WERI-Rb-1 (cell line): Measurements from ENCODE around the gene BICRAL.

Experiments used
- DNase-seq: peaks from one replicate; pipeline ENCODE4 v3.0.0-alpha.2; 2020
- H3K27ac ChIP-seq: fragments of 250-450 bp; sonication (Bioruptor Pico); 2 replicates; pipeline ENCODE4 v1.5.1; 2020; ENCODE audit warnings: mild to moderate bottlenecking, moderate library complexity
- H3K27me3 ChIP-seq: fragments of 250-450 bp; sonication (Bioruptor Pico); 2 replicates; pipeline ENCODE4 v1.5.1; 2021; ENCODE audit warnings: mild to moderate bottlenecking, low read depth, moderate library complexity; ENCODE audit not compliant: insufficient read depth, severe bottlenecking
- H3K36me3 ChIP-seq: fragments of 250-450 bp; sonication (Bioruptor Pico); 2 replicates; pipeline ENCODE4 v1.5.1; 2020; ENCODE audit warnings: mild to moderate bottlenecking, moderate library complexity
- H3K4me3 ChIP-seq: 2 replicates; pipeline ENCODE4 v1.5.1; 2011; ENCODE audit warnings: low read depth, mild to moderate bottlenecking, control low read depth, low read length
- H3K9me3 ChIP-seq: fragments of 250-450 bp; sonication (Bioruptor Pico); 2 replicates; pipeline ENCODE4 v1.5.1; 2021; ENCODE audit warnings: mild to moderate bottlenecking, moderate library complexity; ENCODE audit not compliant: severe bottlenecking
- CTCF ChIP-seq: IDR thresholded peaks from 2 replicates; pipeline ENCODE4 v1.5.1; 2011; ENCODE audit warnings: low read depth, mild to moderate bottlenecking, control low read depth, inconsistent platforms, low read length

Gene BICRAL

GRCh38 chr6:42787063-42787472 is 5.2 kb downstream of the BICRAL start:
- Histone ChIP-seq H3K27me3 (no peaks in the 10 kb centered on the region), H3K36me3 (peaks cover 7% of the 10 kb centered on the region), H3K4me3 (no peak overlapping the region), H3K27ac (no peak overlapping the region), H3K9me3 (no peaks in the 10 kb centered on the region)
- no peak for TF ChIP-seq CTCF
- no peak for DNase-seq

- H3K27me3 ChIP-seq: no peaks in the 10 kb centered on the region
- no peak for TF ChIP-seq CTCF
- no peaks in the 10 kb centered on the region for H3K9me3 ChIP-seq
- H3K36me3 ChIP-seq: peaks cover under 1% of the 10 kb centered on the region; the same call in 1 of the 2 replicates
- DNase-seq: no peak
- H3K4me3 ChIP-seq: no peak overlapping the region
- H3K27ac ChIP-seq: no peak overlapping the region
These were observed 6.8 kb downstream of the BICRAL start for GRCh38 chr6:42788671-42789070.

- Histone ChIP-seq H3K36me3 (no peaks in the 10 kb centered on the region; the same call in 1 of the 2 replicates), H3K27me3 (no peaks in the 10 kb centered on the region), H3K9me3 (no peaks in the 10 kb centered on the region), H3K4me3 (no peak overlapping the region), H3K27ac (no peak overlapping the region)
- peak; percentile 38 for DNase-seq
- TF ChIP-seq CTCF: no peak
These were observed 8.8 kb downstream of the BICRAL start for GRCh38 chr6:42790549-42791181.

GRCh38 chr6:42791706-42792320 is 10.0 kb downstream of the BICRAL start:
- Histone ChIP-seq H3K36me3 (no peaks in the 10 kb centered on the region; the same call in 1 of the 2 replicates), H3K27ac (no peak overlapping the region), H3K4me3 (no peak overlapping the region), H3K9me3 (no peaks in the 10 kb centered on the region), H3K27me3 (no peaks in the 10 kb centered on the region)
- no peak for TF ChIP-seq CTCF
- DNase-seq: no peak

- H3K27ac ChIP-seq: no peak overlapping the region
- H3K4me3 ChIP-seq: no peak overlapping the region
- no peaks in the 10 kb centered on the region for H3K9me3 ChIP-seq
- no peak for TF ChIP-seq CTCF
- H3K27me3 ChIP-seq: no peaks in the 10 kb centered on the region
- no peaks in the 10 kb centered on the region for H3K36me3 ChIP-seq
- no peak for DNase-seq
These were observed 13.8 kb downstream of the BICRAL start for GRCh38 chr6:42795651-42796050.
